Hematopoietic multipotent progenitor cell treated with erythropoietin and hydrocortisone succinate and interleukin-3 and kit ligand, for 6 days (in vitro differentiated cells): Measurements from ENCODE around the gene SEPTIN2.
"Not testable (repeated sequence)": the region's sequence is repeated elsewhere in the genome, so short reads cannot be mapped to it uniquely, and the experiment has no call there.

ENCODE experiments used
- DNase-seq: peaks from one replicate; pipeline ENCODE4 v3.0.0-alpha.2; 2015

SEPTIN2 gene

DNA sequence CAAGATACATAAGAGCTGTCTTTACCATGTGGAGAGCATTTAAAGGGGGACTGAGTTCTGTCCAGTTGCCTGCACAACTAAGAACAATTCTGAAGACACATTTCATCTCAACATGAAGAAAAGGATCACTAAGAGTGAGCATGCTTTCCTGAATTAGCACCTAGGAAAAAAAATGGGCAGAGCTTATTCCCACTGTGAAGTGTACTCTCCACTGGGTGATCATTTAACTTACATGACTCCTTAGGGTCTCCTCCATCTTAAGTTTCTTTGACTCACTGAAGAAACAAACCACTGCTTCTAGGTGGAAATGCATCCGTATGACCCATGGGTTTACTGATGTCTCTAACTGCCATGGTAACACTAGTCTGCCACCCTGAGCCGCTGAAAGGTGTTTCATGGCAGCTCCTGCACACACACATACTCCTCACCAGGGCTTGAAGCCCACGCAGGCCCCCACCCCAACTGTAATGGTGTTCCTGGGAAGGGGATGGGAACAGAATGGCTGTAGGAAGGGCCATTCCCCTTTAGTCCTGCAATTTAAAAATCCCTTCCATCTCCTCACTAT is 27.3 kb upstream of the SEPTIN2 start:
- DNase-seq: no peak

DNA sequence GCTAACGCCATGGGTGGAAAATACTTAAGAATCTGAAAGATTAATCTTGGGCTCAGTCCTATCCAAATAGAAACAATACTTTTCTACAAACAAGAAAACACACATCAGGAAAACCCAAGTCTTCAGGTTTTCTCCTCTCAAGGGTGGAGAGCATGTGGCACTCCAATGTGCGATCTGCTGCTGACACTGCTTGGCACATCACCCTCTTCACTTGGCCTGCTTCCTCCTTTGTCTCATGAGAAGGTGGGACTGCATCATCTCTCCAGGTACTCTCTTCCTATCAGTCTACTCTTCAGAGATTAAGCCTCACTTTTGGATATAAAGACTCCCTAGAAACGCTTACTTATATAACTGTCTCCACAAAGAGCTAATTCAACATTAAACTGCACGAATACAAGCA is 26.7 kb upstream of the SEPTIN2 start:
- DNase-seq: no peak

DNA sequence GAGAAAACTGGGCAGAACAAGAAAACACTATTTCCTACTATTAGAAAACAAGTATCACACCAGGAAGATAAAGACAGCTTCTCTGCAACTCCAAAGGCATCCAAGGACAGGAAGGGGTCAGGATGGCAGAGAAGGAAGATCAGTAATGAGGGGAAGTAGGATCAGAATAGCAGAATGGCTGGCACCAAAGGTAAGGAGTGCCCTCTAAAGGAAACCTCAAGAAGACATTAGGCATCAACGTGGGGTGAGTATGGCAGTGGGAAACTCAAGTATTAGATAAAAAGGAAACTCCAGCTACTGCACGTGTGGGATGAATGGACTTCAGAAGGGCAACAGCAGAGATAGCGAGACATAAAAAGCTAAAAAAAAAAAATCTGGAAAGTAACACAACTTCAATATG is 26.1 kb upstream of the SEPTIN2 start:
- peak; percentile 41 for DNase-seq

DNA sequence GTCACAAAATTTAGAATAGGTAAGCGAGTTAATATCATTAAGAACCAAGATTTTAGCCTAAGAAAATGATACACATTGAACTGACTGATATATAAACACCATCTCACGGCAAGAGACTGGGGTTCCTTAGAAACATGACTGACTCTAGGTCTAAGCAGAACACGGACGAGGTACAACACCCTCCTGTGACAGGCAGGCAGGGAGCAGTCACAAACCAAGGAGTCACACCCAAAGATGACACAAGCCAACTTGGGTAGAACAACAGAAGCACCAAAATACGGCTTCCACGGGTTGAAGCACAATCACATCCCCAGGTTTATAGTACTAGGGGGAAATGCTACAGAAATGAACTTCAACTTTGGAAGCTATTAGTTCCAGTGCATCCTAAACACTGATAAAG is 24.6 kb upstream of the SEPTIN2 start:
- no peak for DNase-seq

DNA sequence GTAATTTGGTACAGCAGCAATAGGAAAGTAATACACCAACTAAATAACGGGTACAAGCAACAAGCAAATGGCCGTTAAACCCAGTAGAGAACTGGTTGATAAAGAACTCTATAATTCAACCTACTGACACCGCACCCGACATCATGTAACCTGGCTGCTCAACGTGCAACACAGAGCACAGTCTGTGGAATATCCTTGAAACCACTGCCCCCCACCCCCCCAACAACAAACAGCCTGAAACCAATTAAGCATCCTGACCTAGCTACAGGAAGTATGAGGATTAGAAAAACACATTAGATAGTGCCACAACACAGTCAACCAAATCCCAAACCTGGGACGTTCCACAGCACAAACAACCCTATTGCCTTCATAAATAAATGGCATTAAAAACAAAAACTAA is 23.7 kb upstream of the SEPTIN2 start:
- no peak for DNase-seq

DNA sequence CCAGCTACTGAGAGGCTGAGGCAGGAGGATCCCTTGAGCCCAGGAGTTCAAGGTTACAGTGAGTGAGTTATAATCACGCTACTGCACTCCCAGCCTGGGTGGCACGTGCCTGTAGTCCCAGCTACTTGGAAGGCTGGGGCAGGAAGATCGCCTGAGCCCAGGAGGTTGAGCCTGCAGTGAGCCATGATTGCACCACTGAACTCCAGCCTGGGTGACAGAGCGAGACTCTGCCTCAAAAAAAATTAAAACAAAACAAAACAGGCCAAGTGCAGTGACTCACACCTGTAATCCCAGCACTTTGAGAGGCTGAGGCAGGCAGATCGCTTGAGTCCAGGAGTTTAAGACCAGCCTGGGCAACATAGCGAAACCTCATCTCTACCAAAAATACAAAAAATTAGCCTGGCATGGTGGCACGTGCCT is 22.3 kb upstream of the SEPTIN2 start:
- not testable (repeated sequence) for DNase-seq

DNA sequence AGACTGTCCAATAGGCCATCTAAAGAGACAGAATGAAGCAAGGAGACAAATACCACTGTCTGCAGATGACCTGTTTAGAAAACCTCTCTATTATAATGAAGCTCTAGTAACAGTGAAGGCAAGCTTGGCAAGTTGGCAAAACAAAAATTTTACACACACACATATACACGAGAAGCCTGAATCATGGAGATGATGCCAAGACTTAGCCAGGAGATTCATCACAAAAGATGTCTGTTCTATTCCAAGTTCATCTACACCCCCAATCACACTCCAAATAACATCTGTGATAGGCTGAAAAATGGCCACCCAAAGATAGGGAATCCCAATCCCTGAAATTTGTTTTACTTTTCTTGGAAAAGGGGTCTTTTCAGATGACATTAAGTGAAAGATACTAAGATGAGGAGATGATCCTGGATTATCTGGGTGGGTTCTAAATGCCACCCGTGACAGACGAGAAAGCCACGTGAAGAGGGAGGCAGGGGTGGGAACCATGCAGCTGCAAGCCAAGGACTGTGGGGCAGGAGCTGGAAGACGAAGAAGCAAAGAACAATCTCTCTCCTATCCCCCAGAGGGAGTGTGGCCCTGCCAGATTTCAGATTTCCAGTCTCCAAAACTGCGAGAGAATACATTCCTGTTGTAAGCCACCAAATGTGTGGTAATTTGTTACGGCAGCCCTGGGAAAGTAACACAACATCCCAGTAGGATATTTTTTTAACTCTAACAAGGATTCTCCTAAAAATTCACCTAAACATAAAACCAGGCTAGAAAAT is 20.2 kb upstream of the SEPTIN2 start:
- DNase-seq: no peak

DNA sequence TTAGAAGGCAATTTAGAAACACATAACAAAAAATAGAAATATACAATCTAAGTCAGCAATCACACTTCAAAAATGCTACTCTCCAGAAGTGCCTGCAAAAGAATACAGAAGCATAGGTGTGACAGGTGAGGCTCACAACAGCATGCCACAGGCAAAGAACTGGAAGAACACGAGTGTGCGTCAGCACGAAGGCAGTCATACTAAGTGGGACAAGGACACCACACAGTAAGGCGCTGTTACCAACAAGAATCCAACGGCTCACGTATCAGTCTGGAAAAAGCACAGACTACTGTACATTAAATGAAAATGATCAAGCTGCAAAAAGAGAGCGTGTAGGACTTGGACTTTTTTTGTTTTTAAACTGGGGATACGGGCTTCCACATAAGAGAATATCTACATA is 19.0 kb upstream of the SEPTIN2 start:
- no peak for DNase-seq

DNA sequence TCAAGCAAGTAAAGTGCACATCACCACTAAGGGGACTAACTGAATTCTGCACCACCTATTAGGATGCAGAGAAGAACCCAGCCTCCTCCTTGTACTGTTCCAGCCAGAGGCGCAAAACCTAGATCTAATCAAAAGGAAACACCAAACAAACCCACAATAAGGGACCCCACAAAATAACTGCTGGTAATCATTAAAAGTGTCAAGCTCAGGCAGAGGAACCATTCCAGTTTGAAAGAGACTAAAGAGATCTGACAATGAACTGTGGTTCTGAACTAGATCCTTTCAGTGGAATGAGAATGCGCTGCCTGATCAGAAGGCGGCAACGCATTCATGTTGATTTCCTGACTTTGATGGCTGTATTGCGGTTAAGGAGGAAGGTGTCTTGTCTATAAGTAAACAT is 17.1 kb upstream of the SEPTIN2 start:
- peak; percentile 51 for DNase-seq

DNA sequence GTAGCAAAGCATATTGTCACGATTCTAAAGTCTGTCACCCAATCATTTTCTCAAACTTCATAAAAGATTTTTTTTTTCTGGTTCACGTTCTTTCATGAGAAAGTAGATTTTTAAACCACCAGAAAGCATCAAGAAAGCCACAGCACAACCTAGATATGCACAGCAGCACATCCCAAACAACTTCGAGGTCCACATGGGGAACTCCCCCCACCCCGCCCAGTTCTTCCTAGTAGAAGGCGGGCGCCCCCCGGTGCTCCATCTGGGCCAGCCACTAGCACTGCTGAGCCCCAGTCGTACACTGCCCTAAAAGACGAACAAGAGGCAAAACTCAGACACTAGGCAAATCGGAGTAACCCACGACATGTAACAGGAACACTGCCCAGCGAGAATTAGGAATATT is 15.7 kb upstream of the SEPTIN2 start:
- peak; percentile 52 for DNase-seq

DNA sequence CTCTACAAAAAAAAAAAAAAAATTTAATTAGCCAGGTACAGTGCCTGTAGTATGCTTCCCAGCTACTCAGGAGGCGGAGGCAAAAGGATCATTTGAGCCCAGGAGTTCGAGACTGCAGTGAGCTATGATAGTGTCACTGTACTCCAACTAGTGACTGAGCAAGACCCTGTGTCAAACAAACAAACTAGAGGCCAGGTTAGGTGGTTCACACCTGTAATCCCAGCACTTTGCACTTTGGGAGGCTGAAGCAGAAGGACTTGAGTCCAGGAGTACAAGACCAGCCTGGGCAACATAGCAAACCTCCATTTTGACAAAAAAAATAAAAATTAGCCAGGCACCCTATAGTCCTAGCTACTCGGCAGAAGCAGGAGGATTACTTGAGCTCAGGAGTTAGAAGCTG is 13.6 kb upstream of the SEPTIN2 start:
- DNase-seq: no peak

DNA sequence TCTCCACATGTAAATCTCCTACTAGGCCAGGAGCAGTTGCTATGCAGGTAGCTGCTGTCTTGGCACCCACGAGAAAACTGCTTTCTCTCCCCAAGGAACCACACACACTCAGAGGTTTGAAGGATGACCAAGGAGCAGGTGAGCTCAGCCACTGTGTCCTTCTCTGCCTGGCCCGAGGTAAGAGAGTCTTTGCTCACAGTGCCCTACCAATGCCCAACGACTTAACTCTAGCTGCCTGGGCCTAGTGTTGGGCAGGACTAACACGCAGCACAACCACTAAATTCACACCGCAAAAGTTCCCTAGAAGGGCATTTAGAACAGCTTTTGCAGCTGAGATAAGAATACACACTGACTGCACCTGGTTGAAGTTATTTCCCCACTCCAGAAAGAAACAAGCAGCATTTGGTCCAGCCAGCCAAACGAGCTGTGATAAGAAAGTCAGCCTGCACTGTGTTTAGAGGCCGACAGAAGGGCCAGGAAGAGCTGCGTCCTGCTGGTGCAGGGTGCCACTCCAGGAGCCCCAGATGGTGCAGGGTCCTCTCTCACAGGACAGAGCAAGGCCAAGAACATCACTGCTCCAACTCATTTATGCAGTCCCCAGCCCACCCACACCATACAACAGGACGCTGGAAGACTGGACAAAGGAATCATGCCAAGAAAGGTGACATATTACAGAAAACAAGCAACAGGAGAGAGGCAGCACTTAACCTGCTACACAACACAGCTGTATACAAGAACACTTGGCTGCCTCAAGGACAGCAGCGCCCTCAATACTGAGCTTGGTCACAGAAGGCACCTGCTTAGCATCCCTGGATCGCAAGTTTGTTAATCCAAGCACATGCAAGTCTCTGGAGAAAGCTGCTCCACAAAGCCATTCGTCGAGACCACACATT is 12.7 kb upstream of the SEPTIN2 start:
- peak; percentile 76 for DNase-seq

DNA sequence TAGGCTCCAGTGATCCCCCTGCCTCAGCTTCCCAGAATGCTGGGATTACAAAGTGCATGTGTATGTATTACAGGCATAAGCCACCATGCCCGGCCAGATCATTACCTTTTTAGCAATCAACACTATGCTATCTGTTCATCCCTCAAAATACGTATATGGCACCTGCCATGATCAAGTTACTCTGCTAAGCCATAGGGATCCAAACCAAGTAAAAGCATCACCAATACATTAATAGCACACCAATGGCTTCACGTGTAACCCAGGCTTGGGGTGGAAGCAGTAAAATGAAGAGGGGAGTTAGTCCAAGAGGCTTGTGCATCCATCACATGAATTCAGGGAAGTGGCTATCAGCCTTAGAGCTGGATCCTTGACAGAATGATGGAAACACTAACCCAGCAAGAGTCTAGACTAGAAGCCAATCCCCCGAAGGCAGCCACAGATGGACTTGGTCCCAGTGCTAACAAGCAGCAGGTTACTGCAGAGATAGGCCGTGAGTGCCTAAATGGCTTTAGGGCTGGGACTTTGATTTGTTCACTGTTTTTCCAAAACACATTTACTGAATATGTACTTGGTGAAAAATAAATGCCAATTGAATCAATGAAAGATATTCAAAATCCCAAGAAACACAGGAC is 11.6 kb upstream of the SEPTIN2 start:
- DNase-seq: no peak

DNA sequence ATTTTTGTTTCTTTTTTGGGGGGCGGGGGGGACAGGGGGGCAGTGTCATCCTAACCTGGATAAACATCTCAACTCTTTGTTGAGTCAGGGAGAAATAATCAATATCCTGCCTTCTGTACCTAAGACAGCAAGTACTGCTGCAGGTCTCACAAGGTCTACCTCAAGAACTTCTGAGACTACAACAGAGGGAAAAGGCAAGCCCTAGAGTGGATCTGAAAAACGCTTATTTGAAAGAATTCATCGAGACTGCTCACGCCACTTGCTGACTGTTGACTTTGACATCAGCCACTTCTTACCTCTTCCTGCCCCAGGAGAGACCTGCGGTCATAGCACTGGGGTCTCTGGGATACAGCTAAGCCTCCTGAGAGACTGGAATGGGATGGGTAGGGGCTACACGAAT is 8.7 kb upstream of the SEPTIN2 start:
- no peak for DNase-seq

DNA sequence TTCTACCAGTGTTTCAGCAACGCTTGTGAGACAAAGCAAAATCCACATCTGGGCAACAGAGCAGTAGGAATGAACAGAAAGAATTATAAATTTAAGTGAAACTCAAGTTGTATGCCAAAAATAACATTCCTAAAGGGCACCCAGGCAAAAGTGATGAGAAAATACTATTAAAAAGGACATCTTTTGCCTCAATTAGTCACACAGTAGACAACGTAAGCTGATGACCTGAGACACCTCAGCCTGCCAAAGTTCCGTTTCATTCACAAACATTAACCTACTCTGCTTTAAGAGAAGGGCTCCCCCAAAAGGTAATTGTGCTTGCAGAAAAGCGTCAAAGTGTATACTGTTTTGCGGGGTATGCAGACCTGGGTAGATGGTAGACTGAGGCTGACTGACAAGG is 7.5 kb upstream of the SEPTIN2 start:
- no peak for DNase-seq

DNA sequence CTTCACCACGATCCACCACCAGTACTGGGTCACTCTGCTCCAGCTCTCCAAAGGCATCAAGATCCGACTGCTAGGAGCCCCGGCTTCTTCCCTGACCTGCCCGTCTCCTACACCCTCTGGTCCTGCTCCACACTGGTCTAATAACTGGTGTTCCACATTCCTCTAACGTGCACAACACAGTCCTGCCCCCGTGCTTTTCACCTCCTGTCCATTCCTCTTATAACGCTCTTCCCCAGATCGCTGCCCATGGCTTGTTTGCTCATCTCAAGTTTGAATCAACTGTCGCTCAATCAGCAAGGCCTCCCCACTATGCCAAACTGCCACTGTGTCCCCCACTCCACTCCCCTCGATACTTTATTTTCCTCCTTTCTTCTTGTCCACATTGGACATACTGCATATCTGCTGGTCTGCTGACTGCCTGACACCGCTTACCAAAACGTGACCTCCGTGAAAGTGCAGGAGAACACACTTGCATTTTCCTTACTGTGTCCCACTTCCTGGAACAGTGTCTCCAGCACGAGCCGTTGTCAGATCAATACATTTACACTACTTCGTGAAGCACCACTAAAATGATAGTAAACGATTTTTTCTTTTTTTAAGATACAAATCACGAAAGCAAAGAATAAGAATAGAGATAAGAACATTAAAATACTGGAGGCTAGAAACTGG is 6.8 kb upstream of the SEPTIN2 start:
- no peak for DNase-seq

DNA sequence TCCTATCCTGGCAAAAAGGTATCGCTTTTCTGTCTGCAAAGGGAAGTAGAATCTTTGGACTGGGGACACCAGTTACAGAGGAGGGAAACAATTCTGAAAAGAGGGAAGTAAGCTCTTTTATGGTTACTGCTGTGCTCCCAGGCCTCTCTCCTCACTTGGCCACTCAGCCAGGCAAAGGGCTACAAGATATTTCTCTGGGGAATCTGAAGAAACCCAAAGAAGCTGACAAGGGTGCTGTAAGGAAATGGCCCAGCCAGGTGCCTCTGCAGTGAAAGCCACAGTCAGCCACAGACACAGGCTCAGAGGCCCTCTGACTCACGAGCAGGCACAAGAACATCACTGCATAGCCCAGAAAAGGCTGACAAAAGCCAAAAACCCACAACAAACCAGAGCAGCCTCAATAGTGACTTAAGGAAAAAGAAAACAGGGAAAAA is 6.0 kb upstream of the SEPTIN2 start:
- peak; percentile 44 for DNase-seq

DNA sequence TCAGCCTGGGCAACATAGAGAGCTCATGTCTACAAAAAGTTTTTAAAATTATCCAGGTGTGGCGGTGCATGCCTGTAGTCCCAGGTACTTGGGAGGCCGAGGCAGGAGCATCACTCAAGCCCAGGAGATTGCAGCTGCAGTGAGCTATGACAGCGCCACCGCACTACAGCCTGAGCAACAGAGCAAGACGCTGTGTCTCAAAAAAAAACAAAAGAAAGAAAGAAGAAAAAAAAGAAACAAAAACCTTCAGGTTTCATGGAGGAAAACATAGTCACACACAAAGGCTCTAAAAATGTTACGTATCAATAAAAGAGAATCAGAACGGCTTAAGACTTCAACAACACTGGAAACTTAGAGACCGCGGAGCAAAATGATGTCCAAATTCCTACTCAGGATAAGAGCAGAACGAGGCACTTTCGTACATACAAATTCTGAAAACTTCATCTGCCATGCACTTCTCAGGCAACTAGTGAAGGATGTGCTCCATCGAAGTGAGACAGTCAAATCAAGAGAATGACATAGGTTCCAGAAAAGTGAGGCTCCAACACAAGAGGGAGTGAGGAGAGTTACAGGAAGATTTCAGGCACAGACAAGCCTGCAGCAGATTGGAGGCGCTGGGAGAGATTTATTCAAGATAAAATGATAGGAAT is 4.7 kb upstream of the SEPTIN2 start:
- no peak for DNase-seq

DNA sequence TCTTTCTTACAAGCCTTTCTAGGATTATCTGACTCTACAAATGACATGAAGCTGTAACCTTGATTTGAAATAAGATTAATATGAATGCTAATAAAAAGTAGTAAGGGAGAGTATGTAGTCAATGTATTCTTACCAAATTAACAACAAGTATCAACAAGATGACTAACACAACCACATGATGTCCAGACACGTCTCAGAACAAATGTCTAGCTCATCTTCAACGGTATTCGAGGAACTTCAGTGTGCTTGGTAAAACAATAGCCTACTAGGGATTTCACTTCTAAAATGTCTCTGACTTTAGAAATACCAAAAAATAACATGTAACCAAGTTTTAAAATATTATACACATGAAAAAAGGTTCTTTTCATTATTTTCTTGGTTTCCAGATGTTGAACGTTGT is 3.6 kb upstream of the SEPTIN2 start:
- DNase-seq: no peak

DNA sequence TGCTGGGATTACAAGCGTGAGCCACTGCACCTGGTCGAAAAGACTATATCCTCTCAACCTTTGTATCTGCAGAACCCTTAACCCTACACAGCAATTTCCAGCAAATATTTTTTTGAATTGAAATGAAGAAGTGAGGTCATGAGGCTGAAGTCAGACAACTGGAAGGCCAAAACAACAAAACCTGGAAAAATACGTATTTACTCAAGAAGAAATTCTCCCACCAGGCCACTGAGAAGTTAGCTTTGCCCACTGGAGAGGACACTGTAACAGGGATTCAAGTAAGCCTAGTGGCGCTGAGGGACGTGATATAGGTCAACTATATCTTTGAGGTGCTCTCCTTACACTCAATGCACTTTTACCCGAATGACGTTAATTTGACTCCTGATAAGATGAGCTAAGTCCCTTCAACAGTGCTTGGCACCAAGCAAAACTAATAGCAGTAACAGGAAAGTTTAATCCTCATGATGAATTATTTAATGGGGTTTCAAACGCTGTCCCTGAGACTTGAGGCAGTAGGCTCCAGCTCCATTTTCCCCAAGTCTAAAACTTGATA is 2.1 kb upstream of the SEPTIN2 start:
- DNase-seq: peak; percentile 20

DNA sequence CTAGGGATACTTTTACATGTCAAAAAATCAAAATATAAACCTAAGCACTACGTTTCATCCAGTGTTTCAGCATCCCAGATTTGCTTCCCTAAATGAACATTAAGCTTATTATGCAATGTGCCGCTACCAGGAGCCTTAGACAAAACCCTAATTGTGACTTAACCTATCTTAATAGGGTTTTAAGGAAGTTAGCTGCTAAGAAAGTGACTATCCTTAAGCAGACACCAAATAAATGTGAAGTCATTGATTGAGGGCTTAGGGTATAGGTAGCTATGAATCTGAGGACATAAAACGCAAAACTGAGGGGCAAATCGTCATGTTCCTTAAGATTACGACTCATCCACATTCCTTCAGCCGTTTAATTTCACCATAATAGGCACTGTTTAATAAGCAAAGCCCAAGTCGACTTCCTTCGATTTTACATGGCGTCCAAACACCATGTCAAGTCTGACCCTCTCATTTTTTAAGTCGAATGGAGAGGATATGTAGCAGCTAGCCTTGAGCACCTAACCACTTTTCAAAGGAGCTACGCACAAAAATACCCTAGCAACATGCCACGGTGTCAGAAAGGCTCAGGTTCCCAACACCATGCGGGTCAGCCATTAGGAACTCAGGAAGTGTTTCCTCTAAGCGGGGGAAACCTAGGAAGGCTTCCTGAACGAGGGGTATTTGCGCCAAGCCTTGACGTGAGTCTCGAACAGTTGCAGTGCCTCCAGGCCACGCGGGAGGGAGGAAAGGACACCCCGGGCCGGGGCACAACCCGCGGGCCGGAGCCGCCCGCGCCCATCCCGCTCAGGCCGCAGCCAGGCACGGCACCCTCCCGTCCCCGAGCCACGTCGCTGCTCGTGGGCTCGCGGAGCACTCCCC is 1.3 kb upstream of the SEPTIN2 start:
- DNase-seq: peak; percentile 68
